HepG2 (cell line): ENCODE results near the gene NID2. TPM values are rescaled to one million over a fixed set of nuclear protein-coding genes. Genes with fewer than 3 reads are reported as not detected.

Experiments used
- ATAC-seq: fragments of 200-7000 bp; cut with Tn5 transposase; 3 replicates; pipeline ENCODE4 v1.9.1; 2020; ENCODE audit warnings: mild to moderate bottlenecking, moderate library complexity
- BruUV-seq: library from RNA; stranded (reverse); fragments of 400-500 nt; replicated peaks from 2 replicates; lab custom pipeline; 2021; lab: Mats Ljungman, UMichigan
- CTCF ChIA-PET: fragments of 300-600 bp; formaldehyde crosslinking; extraction: SDS; loops from one replicate; lab custom pipeline; 2021; ENCODE audit warnings: low total read pairs, inconsistent platforms, low intra/inter-chr PET ratio; lab: Yijun Ruan, JAX
- POLR2A ChIA-PET: fragments of 350-600 bp; sonication (Branson Sonifier 250); formaldehyde crosslinking; loops from one replicate; lab custom pipeline; 2020; ENCODE audit warnings: antibody characterized with exemption, inconsistent platforms; lab: Yijun Ruan, JAX
- DNase-seq: peaks from one replicate; pipeline ENCODE4 v3.0.0-alpha.2; 2015; ENCODE audit warnings: low spot score
- FAIRE-seq: peaks from 3 replicates; lab custom pipeline; 2011; peaks lifted over from hg19 to GRCh38; lab: Jason Lieb, UNC
- H2AFZ ChIP-seq: one replicate; pipeline ENCODE4 v1.6.1; 2011; ENCODE audit warnings: low read length, inconsistent platforms
- H3K27ac ChIP-seq: fragments of 300-600 bp; 3 replicates; pipeline ENCODE4 v1.8.0; 2011; ENCODE audit warnings: mixed run types, mild to moderate bottlenecking, mixed read lengths, low read length, inconsistent platforms; ENCODE audit not compliant: insufficient read depth; ENCODE audit errors: extremely low read length
- H3K27me3 ChIP-seq, 2 experiments: fragments of 200-600 bp in 1 of 2; 2 replicates in 1 of 2; 3 replicates in 1 of 2; pipeline versions ENCODE4 v1.6.0 to v1.8.0; 2011; ENCODE audit warnings: low read length in 2 of 2, mild to moderate bottlenecking in 2 of 2, moderate library complexity in 2 of 2, inconsistent platforms in 1 of 2; ENCODE audit not compliant: insufficient read depth in 2 of 2, control insufficient read depth in 1 of 2
- H3K36me3 ChIP-seq, 2 experiments: fragments of 200-600 bp in 1 of 2; replicated peaks in 1 of 2; 2 replicates in 1 of 2; 3 replicates in 1 of 2; pipeline versions ENCODE4 v1.5.1 to v1.8.0; 2011; ENCODE audit warnings: low read length in 2 of 2, inconsistent platforms in 1 of 2; ENCODE audit not compliant: insufficient read depth in 2 of 2, control insufficient read depth in 1 of 2
- H3K4me1 ChIP-seq: 2 replicates; pipeline ENCODE4 v1.5.1; 2012; ENCODE audit warnings: low read length, inconsistent platforms; ENCODE audit not compliant: insufficient read depth
- H3K4me2 ChIP-seq: 2 replicates; pipeline ENCODE4 v1.6.0; 2011; ENCODE audit warnings: low read depth, low read length, inconsistent platforms
- H3K4me3 ChIP-seq, 3 experiments: fragments of 200-600 bp in 1 of 3; sonication (generic), shearing (Covaris generic) in 1 of 3; replicated peaks in 1 of 3; 2 replicates each; pipeline ENCODE4 v1.5.1; 2011 to 2016; ENCODE audit warnings: low read length in 3 of 3, inconsistent platforms in 2 of 3, low read depth in 2 of 3, mild to moderate bottlenecking in 2 of 3, control low read depth in 1 of 3, mixed read lengths in 1 of 3; ENCODE audit not compliant: insufficient read depth in 1 of 3
- H3K79me2 ChIP-seq: one replicate; pipeline ENCODE4 v1.6.1; 2011; ENCODE audit warnings: low read length, inconsistent platforms; ENCODE audit not compliant: insufficient read depth
- H3K9ac ChIP-seq: 2 replicates; pipeline ENCODE4 v1.6.0; 2011; ENCODE audit warnings: mild to moderate bottlenecking, low read depth, low read length, inconsistent platforms; ENCODE audit not compliant: insufficient read depth
- H3K9me3 ChIP-seq: 2 replicates; pipeline ENCODE4 v1.5.1; 2012; ENCODE audit warnings: mild to moderate bottlenecking, low read length
- H4K20me1 ChIP-seq: 2 replicates; pipeline ENCODE4 v1.6.0; 2011; ENCODE audit warnings: inconsistent platforms, mild to moderate bottlenecking, low read length, moderate library complexity; ENCODE audit not compliant: insufficient read depth
- ARID2 ChIP-seq: sonication (generic); formaldehyde crosslinking; IDR thresholded peaks from 2 replicates; pipeline ENCODE4 v1.8.1; 2022; ENCODE audit warnings: mild to moderate bottlenecking, missing genetic modification reagents, borderline replicate concordance
- ARID4A ChIP-seq: sonication (generic); formaldehyde crosslinking; IDR thresholded peaks from 2 replicates; pipeline ENCODE4 v1.5.0; 2020; ENCODE audit warnings: mild to moderate bottlenecking, missing genetic modification reagents, borderline replicate concordance
- BCL3 ChIP-seq: sonication (generic); formaldehyde crosslinking; IDR thresholded peaks from 2 replicates; pipeline ENCODE4 v1.5.1; 2020; ENCODE audit warnings: mild to moderate bottlenecking, missing genetic modification reagents, moderate library complexity
- CHCHD3 ChIP-seq: sonication (generic); formaldehyde crosslinking; IDR thresholded peaks from 2 replicates; pipeline ENCODE4 v1.8.0; 2022; ENCODE audit warnings: mild to moderate bottlenecking, missing genetic modification reagents, moderate library complexity
- CHD2 ChIP-seq: IDR thresholded peaks from 2 replicates; pipeline ENCODE4 v1.6.1; 2011; ENCODE audit warnings: low read depth, low read length, improper control_type of control experiment
- CTCF ChIP-seq: sonication (generic); formaldehyde crosslinking; IDR thresholded peaks from 2 replicates; pipeline ENCODE4 v1.5.0; 2020; ENCODE audit warnings: mild to moderate bottlenecking, missing genetic modification reagents, moderate library complexity
- MEF2D ChIP-seq: sonication (generic); formaldehyde crosslinking; IDR thresholded peaks from 2 replicates; pipeline ENCODE4 v1.5.1; 2020; ENCODE audit warnings: mild to moderate bottlenecking, missing genetic modification reagents
- NFE2 ChIP-seq: sonication (generic); formaldehyde crosslinking; IDR thresholded peaks from 2 replicates; pipeline ENCODE4 v1.4.0; 2020; ENCODE audit warnings: missing genetic modification reagents
- PITX1 ChIP-seq: sonication (generic); formaldehyde crosslinking; IDR thresholded peaks from 2 replicates; pipeline ENCODE4 v1.5.1; 2020; ENCODE audit warnings: mild to moderate bottlenecking, missing genetic modification reagents
- PREB ChIP-seq: sonication (generic); formaldehyde crosslinking; IDR thresholded peaks from 2 replicates; pipeline ENCODE4 v1.4.0; 2020; ENCODE audit warnings: missing genetic modification reagents
- TBX2 ChIP-seq: sonication (generic); formaldehyde crosslinking; IDR thresholded peaks from 2 replicates; pipeline ENCODE4 v1.5.0; 2020; ENCODE audit warnings: missing genetic modification reagents, mild to moderate bottlenecking, borderline replicate concordance
- ZNF543 ChIP-seq: sonication (generic); formaldehyde crosslinking; IDR thresholded peaks from 2 replicates; pipeline ENCODE4 v1.4.0; 2020; ENCODE audit warnings: mild to moderate bottlenecking, missing genetic modification reagents
- whole genome bisulfite sequencing: methylation state at CpG from one replicate; pipeline ENCODE4 v1.1.6; 2017; ENCODE audit warnings: low lambda C conversion rate; 5-methylcytosine and 5-hydroxymethylcytosine counted together
- in situ Hi-C: cut with HindIII; loops from 2 replicates; pipeline ENCODE4 v1.10.0; 2017; ENCODE audit warnings: low pct_unique_long_range_greater_than_20kb; ENCODE audit not compliant: extremely low pct_ligation_motif_present
- intact Hi-C: fragments of 100-400 bp; cut with micrococcal nuclease; formaldehyde crosslinking; loops from one replicate; pipeline ENCODE4 v1.10.0; 2022; ENCODE audit not compliant: unreplicated experiment
- polyA plus RNA-seq, 8 experiments: library from polyadenylated mRNA; depleted of rRNA in 3 of 8; stranded (reverse) in 7 of 8; unstranded in 1 of 8; fragments of >200 nt; fragmentation: Illumina TruSeq in 4 of 8; extraction: Trizol in 4 of 8; gene quantifications; 2 replicates each; pipeline versions ENCODE4 v1.2.1 to v1.2.3, GENCODE V29; 2011 to 2016; ENCODE audit warnings: low read depth in 4 of 8, missing spikeins in 1 of 8, mixed read lengths in 1 of 8; ENCODE audit not compliant: insufficient read depth in 1 of 8
- total RNA-seq, 5 experiments: library from RNA; depleted of rRNA; stranded (reverse); fragments of >200 nt; fragmentation: Illumina TruSeq; extraction: Trizol; gene quantifications; 2 replicates each; pipeline ENCODE4 v1.2.3, GENCODE V29; 2016; ENCODE audit warnings: low read depth in 1 of 5

Gene NID2
- total and polyA plus RNA-seq, 2 of the 13 experiments (the other 11 are each of a cell fraction or from before 2014, with no cell fraction given): 0.11 TPM; not detected in 1

GRCh38 chr14:52015411-52016030 lies 53.3 kb downstream of the NID2 start:
- Histone ChIP-seq H3K36me3 (peaks cover 2 to 13% of the 10 kb centered on the region in 2 experiments; a peak in 3 of 5 replicates), H4K20me1 (no peaks in the 10 kb centered on the region), H3K27ac (no peak overlapping the region), H3K9ac (no peak overlapping the region), H3K4me2 (peak overlapping the region; percentile 45; the same call in 1 of the 2 replicates), H3K4me1 (no peaks in the 10 kb centered on the region), H3K4me3 (no peak overlapping the region; a peak in 1 of 6 replicates), H3K79me2 (no peaks in the 10 kb centered on the region), H3K27me3 (peaks cover 0 to 6% of the 10 kb centered on the region in 2 experiments; a peak in 1 of 5 replicates), H3K9me3 (no peaks in the 10 kb centered on the region), H2AFZ (no peak overlapping the region)
- 16% methylated on average over 5 of the region's 8 CpGs for WGBS
- no TSS peak for BruUV-seq
- intact Hi-C loops (no loop called here), in situ Hi-C loops (no loop called here)
- ATAC-seq (peak; percentile 82), FAIRE-seq (no peak), DNase-seq (peak; percentile 8)
- ChIA-PET POLR2A (no interaction called here), CTCF (no interaction called here)
- TF ChIP-seq NFE2 (no peak), MEF2D (CRISPR knock-in tag) (no peak), PREB (CRISPR knock-in tag) (no peak), ZNF543 (CRISPR knock-in tag) (0 out of 2 replicates have a peak, but pooled peaks have one; percentile 49), CTCF (CRISPR knock-in tag) (peak; percentile 55), ARID4A (CRISPR knock-in tag) (no peak), BCL3 (CRISPR knock-in tag) (no peak), CHCHD3 (CRISPR knock-in tag) (no peak), ARID2 (CRISPR knock-in tag) (no peak), TBX2 (CRISPR knock-in tag) (no peak), PITX1 (CRISPR knock-in tag) (no peak), CHD2 (no peak)
